ENCODE results near the gene IPPK.

DNA sequence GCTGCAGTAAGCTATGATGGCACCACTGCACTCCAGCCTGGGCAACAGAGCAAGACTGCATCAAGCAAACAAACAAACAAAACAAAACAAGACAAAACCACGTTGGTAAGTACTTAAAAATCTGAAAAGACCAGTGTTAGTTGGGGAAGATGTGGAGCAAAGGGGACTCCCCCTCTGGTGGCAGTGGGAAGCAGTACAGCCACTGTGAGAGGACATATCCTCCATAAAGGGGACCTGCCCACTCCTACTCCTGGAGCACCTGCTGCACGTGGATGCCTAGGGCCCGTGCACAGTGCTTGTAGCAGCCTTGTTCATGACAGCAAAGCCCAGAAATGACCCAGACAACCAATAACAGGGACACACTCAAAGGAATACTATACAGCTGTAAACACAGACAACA, 17.0 kb upstream of the IPPK start:
- no peak for TF ChIP-seq FOS (IDR thresholded peaks at IDR 0.05; ENCODE audit: low read depth, low read length)
- TF ChIP-seq, protein P1, sequence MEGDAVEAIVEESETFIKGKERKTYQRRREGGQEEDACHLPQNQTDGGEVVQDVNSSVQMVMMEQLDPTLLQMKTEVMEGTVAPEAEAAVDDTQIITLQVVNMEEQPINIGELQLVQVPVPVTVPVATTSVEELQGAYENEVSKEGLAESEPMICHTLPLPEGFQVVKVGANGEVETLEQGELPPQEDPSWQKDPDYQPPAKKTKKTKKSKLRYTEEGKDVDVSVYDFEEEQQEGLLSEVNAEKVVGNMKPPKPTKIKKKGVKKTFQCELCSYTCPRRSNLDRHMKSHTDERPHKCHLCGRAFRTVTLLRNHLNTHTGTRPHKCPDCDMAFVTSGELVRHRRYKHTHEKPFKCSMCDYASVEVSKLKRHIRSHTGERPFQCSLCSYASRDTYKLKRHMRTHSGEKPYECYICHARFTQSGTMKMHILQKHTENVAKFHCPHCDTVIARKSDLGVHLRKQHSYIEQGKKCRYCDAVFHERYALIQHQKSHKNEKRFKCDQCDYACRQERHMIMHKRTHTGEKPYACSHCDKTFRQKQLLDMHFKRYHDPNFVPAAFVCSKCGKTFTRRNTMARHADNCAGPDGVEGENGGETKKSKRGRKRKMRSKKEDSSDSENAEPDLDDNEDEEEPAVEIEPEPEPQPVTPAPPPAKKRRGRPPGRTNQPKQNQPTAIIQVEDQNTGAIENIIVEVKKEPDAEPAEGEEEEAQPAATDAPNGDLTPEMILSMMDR (conservative IDR thresholded peaks at IDR 0.05; ENCODE audit: low read depth, low read length): 0 out of 2 replicates have a peak, but pooled peaks have one; percentile 9
- no peak for TF ChIP-seq RCOR1 (IDR thresholded peaks at IDR 0.05; ENCODE audit: insufficient replicate concordance, low read length)
- no peak; the same call in 1 of the 2 replicates for TF ChIP-seq RAD21 (IDR thresholded peaks at IDR 0.05; ENCODE audit: low read length)
